Measurements from ENCODE around the gene LATS2.
"Not testable (repeated sequence)": the region's sequence is repeated elsewhere in the genome, so short reads cannot be mapped to it uniquely, and the experiment has no call there.

Gene LATS2

GRCh38 chr13:21075379-21076249 lies 14.2 kb upstream of the LATS2 start:
- DNase-seq (ENCODE audit: low read depth): no peak

- DNase-seq (ENCODE audit: low read depth): no peak
These were observed 13.6 kb upstream of the LATS2 start for GRCh38 chr13:21075011-21075378.

- no peak for DNase-seq (ENCODE audit: low read depth)
These were observed 13.2 kb upstream of the LATS2 start for GRCh38 chr13:21074546-21074945.

GRCh38 chr13:21071924-21072323 lies 10.5 kb upstream of the LATS2 start:
- no peak for DNase-seq (ENCODE audit: low read depth)

- no peak for DNase-seq (ENCODE audit: low read depth)
These were observed 9.6 kb upstream of the LATS2 start for GRCh38 chr13:21071015-21071414.

- DNase-seq (ENCODE audit: low read depth): peak; percentile 98
These were observed 8.2 kb upstream of the LATS2 start for GRCh38 chr13:21069561-21070004.

- no peak for DNase-seq (ENCODE audit: low read depth)
These were observed 6.5 kb upstream of the LATS2 start for GRCh38 chr13:21067848-21068247.

GRCh38 chr13:21066946-21067345 lies 5.6 kb upstream of the LATS2 start:
- DNase-seq (ENCODE audit: low read depth): no peak

- DNase-seq (ENCODE audit: low read depth): no peak
These were observed 4.3 kb upstream of the LATS2 start for GRCh38 chr13:21065686-21066085.

- no peak for DNase-seq (ENCODE audit: low read depth)
These were observed 1.6 kb upstream of the LATS2 start for GRCh38 chr13:21063031-21063430.

- DNase-seq (ENCODE audit: low read depth): peak; percentile 58
These were observed 903 bp downstream of the LATS2 start for GRCh38 chr13:21060338-21061028.

- DNase-seq (ENCODE audit: low read depth): no peak
These were observed 1.6 kb downstream of the LATS2 start for GRCh38 chr13:21059641-21060337.

GRCh38 chr13:21058361-21058760 lies 3.0 kb downstream of the LATS2 start:
- DNase-seq (ENCODE audit: low read depth): peak; percentile 42

- no peak for DNase-seq (ENCODE audit: low read depth)
These were observed 5.8 kb downstream of the LATS2 start for GRCh38 chr13:21055511-21056045.

GRCh38 chr13:21055016-21055415 lies 6.4 kb downstream of the LATS2 start:
- DNase-seq (ENCODE audit: low read depth): peak; percentile 51

- DNase-seq (ENCODE audit: low read depth): no peak
These were observed 7.1 kb downstream of the LATS2 start for GRCh38 chr13:21054313-21054712.

- no peak for DNase-seq (ENCODE audit: low read depth)
These were observed 8.2 kb downstream of the LATS2 start for GRCh38 chr13:21053231-21053630.

- no peak for DNase-seq (ENCODE audit: low read depth)
These were observed 9.7 kb downstream of the LATS2 start for GRCh38 chr13:21051675-21052074.

GRCh38 chr13:21050288-21051197 lies 10.8 kb downstream of the LATS2 start:
- peak; percentile 38 for DNase-seq (ENCODE audit: low read depth)

GRCh38 chr13:21049731-21050130 lies 11.7 kb downstream of the LATS2 start:
- DNase-seq (ENCODE audit: low read depth): not testable (repeated sequence)
